ENCODE measurements around the gene KIDINS220.
A peak's percentile ranks its signal among the peaks of the same experiment; 100 is the strongest.

Gene KIDINS220

DNA sequence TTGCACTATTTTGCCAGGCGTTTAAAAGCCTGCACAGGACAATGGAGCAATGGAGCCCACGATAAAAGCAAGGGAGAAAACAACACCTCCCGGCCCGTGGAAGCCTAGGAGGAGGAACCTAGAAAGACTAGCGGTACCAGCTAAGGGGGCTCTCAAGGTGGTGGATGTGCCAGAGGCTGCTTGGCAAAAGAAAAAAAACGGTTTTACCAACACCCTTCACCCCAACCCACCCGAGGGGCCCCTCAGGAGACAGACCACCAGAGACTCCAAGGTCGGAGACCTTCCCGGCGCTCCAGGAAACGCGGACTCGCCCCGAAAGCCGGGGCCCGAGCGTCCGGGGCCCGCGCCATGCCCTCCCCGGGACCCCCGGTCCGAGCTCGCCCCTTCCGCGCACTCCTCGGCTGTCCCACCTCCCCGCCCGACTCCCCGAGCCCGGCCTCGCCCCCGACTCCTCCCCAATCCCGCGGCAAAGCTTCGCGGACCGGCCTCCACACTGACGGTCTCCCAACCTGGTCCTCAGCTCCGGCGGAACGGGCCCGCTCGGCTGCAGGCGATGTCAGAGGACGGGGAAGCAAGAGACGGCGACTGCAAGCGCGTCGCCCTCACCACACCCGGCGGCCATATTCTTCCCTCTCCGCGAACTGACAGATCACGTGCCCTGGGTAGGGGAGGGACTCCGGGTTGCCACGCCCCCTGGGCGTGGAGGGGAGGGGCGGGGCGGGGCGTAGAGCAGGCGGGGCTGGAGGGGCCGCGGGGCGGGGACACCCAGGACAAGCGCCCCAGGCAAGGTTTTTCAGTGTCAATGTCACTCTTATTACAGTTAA lies at the start of gene KIDINS220:
TSS of gene KIDINS220 (minus strand) at position 643 of the 824 bp plus-strand sequence. CDS start 10,520 bp downstream, outside the sequence.
- peak; percentile 82 for DNase-seq

DNA sequence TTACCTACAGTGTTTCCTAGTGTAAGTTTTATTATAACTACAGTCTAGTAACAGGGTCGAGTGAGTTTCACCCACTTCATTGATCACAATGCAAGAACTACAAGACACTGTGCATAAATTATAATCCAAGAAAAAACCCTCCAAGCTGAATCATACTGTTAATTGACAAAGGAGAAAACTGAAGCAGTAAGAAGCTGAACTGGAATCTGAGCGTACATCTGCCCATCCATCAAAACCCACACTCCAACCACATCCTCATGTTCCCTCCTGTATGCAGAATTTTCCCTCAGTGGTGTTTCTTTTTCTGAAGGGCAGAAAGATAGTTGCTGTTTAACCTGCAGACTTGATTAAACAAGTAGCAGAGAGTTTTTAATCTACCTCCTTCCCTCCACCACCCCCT lies 49.5 kb upstream of the KIDINS220 start:
- DNase-seq: no peak

GRCh38 chr2:8886202-8886518 lies 48.7 kb upstream of the KIDINS220 start:
- no peak for DNase-seq

GRCh38 chr2:8885449-8886201 lies 48.2 kb upstream of the KIDINS220 start:
- no peak for DNase-seq

- DNase-seq: no peak
Observed at GRCh38 chr2:8884812-8885211, 47.4 kb upstream of the KIDINS220 start.

DNA sequence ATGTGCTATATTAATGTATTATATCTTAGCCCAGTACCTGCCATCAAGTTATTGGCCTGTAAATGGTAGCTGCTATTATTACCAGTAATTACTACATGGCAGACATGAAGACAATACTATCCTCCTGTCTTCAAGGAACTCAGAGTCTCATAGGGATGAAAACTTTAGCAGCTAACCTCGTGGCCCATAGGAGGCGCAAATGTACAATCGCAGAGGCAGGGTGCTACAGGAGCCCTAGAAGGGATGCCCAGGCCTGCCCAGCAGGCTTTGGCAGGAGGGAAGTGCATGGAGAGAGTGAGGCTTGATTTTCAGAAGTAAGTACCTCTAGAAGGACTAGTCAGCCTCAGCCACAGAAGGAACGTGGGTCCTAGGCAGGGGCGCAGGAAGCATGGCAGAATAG lies 44.7 kb upstream of the KIDINS220 start:
- no peak for DNase-seq

GRCh38 chr2:8877894-8878293 lies 40.5 kb upstream of the KIDINS220 start:
- DNase-seq: no peak

- no peak for DNase-seq
Observed at GRCh38 chr2:8877332-8877731, 39.9 kb upstream of the KIDINS220 start.

- DNase-seq: no peak
Observed at GRCh38 chr2:8876628-8877027, 39.2 kb upstream of the KIDINS220 start.

DNA sequence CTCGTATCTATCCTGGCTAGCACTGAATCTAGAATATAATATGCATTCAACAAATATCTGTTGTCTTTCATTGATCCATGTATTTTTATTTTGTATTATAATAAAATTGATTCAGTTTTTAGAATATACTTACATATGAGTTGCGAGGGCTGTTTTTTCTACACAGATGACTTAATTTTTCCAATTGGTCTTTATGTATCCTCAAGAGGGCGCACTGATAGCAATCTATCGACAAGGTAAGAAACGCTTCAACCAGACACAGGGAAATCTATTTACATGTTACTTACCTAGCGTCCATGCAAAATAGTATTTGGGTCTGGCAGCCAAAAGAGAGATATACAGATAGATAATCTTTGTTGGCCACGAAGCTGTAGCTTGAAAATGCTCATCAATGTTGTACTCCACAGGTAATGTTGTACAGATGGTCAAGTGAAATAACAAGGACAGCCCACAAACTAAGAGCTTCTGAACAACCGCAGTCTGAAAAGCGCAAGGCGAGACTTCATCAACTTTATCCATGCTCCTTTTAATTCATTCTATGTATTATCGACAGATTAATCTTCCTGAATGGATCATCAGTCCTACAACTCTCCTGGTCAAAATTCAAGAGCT lies 35.5 kb upstream of the KIDINS220 start:
- peak; percentile 52 for DNase-seq

GRCh38 chr2:8870441-8870840 lies 33.0 kb upstream of the KIDINS220 start:
- no peak for DNase-seq

DNA sequence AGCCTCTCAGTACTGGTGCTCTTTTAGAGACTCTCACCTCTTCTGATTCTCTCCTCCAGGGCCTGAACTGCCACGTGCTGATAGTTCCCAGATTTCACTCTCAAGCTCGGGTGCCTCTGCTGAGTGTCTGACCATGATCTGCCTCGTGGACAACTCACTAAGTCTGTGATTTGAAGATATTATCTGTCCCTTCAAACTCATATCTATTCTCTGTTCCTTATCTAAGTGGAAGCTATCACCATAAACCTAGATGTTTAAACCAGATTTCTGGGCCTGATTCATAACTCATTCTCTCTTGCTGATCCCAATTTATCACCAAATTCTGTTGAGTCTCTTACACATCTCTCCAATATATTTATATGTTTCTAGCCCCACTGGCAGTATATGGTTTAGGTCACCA lies 29.9 kb upstream of the KIDINS220 start:
- no peak for DNase-seq

DNA sequence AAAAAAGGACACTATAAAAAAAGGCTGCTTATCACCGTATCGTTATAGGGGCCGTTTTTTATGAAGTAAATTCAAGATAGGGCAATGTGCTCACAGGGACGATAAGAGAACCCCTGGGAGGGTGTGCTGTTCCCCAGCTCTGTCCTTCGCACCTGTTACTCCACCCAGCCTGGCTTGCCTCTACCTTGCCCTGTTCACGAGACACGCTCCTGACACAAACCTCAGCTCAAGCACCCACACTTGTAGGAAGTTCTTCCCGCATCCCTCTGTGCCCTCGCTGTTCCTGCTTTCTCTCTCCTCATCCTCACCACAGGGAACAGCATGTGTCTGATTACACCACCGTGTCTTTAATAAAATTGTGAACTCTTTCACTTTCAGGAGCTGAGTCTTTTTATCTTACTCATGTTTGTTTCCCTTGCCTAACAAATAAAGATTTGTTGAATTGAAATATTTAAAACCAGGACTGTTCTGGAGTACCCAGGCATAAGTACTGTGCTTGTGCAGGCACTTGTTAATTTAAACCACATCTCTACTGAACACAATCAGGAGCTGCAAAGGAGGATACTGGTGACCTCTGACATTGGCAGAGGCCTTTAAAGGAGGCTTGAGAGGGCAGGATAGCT lies 26.0 kb upstream of the KIDINS220 start:
- DNase-seq: no peak

DNA sequence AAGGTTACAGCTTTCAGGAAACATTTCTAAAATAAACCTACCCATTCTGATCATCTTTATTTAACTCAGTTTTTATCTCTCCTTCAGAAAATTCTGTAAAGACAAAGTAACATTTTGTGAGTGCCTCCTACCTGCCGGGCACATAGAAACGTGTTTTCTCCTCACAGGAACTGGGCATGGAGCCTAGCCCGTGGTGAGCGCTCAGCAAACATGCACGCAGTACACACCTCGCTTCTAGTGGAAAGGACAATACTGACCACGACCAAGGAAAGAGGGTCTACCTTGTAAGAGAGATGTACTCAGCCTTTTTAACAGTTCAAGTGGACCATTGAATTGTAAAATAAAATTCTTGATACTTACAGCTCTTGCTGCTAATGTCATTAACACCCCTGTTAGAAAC lies 24.8 kb upstream of the KIDINS220 start:
- no peak for DNase-seq

GRCh38 chr2:8861797-8862196 lies 24.4 kb upstream of the KIDINS220 start:
- no peak for DNase-seq

DNA sequence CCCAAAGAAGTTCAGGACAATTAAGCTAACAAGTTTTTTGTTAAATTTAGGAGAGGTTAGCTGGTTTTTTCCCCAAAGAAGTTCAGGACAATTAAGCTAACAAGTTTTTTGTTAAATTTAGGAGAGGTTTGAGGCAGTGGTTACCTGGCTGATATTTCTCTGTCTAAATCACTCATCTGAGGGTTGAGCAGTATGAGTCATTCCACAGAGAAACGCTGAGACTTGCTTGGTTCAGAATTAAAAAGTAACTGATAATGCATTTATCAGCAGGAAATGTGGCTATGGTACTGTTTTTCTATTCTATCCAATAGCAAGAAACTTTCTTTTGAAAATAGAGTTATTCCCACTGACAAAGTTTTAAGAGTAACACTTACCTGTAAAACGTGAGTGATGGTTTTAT lies 22.8 kb upstream of the KIDINS220 start:
- no peak for DNase-seq

DNA sequence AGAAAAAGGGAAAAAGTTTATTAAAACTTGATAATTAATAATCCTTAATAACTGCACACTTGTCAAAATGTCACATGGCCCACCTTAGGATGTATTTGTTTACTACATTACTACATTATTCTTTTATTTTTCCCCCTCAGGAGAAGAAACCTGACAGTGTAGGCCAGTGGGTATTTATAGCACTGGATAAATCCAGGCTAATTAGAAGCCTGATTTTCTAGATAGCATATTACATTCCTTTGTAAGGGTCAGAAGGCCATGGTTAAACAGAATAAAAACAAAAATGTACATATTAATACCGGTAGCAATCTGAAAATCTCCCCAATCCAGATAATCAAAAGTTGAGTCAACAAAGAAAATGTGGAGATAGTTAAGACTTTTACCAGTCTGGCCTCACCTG lies 21.5 kb upstream of the KIDINS220 start:
- no peak for DNase-seq

DNA sequence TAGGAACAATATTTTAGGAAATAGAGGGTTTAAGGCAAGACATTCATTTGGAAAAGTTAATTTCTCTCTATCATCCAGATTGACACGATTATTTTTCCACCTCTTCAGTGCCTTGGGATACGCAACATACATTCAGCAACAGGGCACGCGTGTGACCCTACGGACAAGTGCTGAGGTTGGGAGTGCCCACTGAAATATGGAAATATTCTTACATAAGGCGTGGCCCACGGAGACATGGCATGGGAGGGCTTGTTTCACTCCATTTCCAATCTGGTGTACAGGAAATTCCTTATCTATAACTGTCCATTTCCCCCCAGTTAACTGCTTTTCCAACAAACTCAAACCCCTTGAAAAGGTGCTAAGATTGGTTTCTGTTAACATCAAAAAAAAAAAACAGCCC lies 20.9 kb upstream of the KIDINS220 start:
- no peak for DNase-seq

GRCh38 chr2:8857709-8858108 lies 20.3 kb upstream of the KIDINS220 start:
- no peak for DNase-seq

- DNase-seq: no peak
Observed at GRCh38 chr2:8856176-8856575, 18.8 kb upstream of the KIDINS220 start.

- no peak for DNase-seq
Observed at GRCh38 chr2:8855010-8855409, 17.6 kb upstream of the KIDINS220 start.

DNA sequence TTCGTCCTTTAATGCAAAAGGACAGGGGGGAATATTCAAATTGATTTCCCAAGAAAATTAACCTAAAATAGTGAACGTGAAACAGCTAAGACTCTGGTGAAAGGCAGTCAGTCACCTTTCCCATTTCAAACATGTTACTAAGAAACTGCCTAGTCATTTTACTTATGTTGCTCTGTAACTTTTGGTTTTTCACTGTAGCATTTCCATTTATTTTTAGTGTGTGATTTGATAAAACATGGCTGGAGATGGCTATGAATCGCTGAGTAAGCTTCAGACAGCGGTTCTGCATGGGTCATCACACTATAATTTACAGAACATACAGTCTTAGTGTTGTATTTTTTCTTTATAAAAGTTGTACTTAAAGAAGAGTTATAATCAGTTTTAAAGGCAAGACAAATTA lies 16.0 kb upstream of the KIDINS220 start:
- DNase-seq: no peak

- DNase-seq: no peak
Observed at GRCh38 chr2:8851811-8852560, 14.6 kb upstream of the KIDINS220 start.

Data from NCI-H1436 (cell line).